Caco-2 (cell line): Measurements from ENCODE around the gene SLC1A7. TPM values are rescaled to one million over a fixed set of nuclear protein-coding genes. Genes with fewer than 3 reads are reported as not detected.

Experiments
- BruUV-seq: library from RNA; stranded (reverse); fragments of 400-500 nt; replicated peaks from 2 replicates; lab custom pipeline; 2021; lab: Mats Ljungman, UMichigan
- CTCF ChIA-PET: fragments of 300-600 bp; sonication (Branson Sonifier 250); formaldehyde crosslinking; loops from one replicate; lab custom pipeline; 2022; ENCODE audit warnings: antibody characterized with exemption; lab: Charles Lee
- POLR2A ChIA-PET: fragments of 300-600 bp; sonication (Branson Sonifier 250); formaldehyde crosslinking; loops from one replicate; lab custom pipeline; 2022; ENCODE audit warnings: antibody characterized with exemption; lab: Charles Lee
- DNase-seq, 2 experiments: peaks; one replicate each; pipeline versions ENCODE4 v3.0.0 to v3.0.0-alpha.2; 2020 to 2022
- H3K27me3 ChIP-seq: replicated peaks from 2 replicates; pipeline ENCODE4 v1.6.0; 2011; ENCODE audit warnings: low read length; ENCODE audit not compliant: control insufficient read depth, insufficient read depth
- H3K36me3 ChIP-seq: 2 replicates; pipeline ENCODE4 v1.5.1; 2011; ENCODE audit warnings: low read length; ENCODE audit not compliant: control insufficient read depth, insufficient read depth
- H3K4me1 ChIP-seq: fragments of 250-450 bp; sonication (Bioruptor Pico); 2 replicates; pipeline ENCODE4 v1.5.1; 2020; ENCODE audit warnings: mild to moderate bottlenecking
- H3K4me3 ChIP-seq: 2 replicates; pipeline ENCODE4 v1.5.1; 2011; ENCODE audit warnings: low read depth, mild to moderate bottlenecking, control low read depth, low read length
- H3K9me3 ChIP-seq: fragments of 250-450 bp; sonication (Bioruptor Pico); 2 replicates; pipeline ENCODE4 v1.5.1; 2020; ENCODE audit warnings: mild to moderate bottlenecking, moderate library complexity
- H3K27ac Mint-ChIP-seq: one replicate; pipeline ENCODE4 v1.8.0; 2022; ENCODE audit warnings: mixed read lengths; ENCODE audit not compliant: unreplicated experiment
- H3K27me3 Mint-ChIP-seq: one replicate; pipeline ENCODE4 v1.8.0; 2022; ENCODE audit warnings: mixed read lengths; ENCODE audit not compliant: insufficient read depth, unreplicated experiment
- H3K36me3 Mint-ChIP-seq: one replicate; pipeline ENCODE4 v1.8.0; 2022; ENCODE audit warnings: mild to moderate bottlenecking, mixed read lengths; ENCODE audit not compliant: insufficient read depth, unreplicated experiment
- H3K4me1 Mint-ChIP-seq: one replicate; pipeline ENCODE4 v1.8.0; 2022; ENCODE audit warnings: low read depth, mixed read lengths; ENCODE audit not compliant: unreplicated experiment
- H3K4me3 Mint-ChIP-seq: one replicate; pipeline ENCODE4 v1.8.0; 2022; ENCODE audit warnings: mild to moderate bottlenecking, moderate library complexity, mixed read lengths; ENCODE audit not compliant: unreplicated experiment
- H3K9me3 Mint-ChIP-seq: one replicate; pipeline ENCODE4 v1.8.0; 2022; ENCODE audit warnings: mixed read lengths; ENCODE audit not compliant: unreplicated experiment
- intact Hi-C: fragments of 100-400 bp; cut with micrococcal nuclease; formaldehyde crosslinking; loops from one replicate; pipeline ENCODE4 v1.10.0; 2022; ENCODE audit not compliant: unreplicated experiment
- total RNA-seq: library from RNA; stranded (reverse); gene quantifications from 2 replicates; pipeline ENCODE4 v1.2.3, GENCODE V29; 2022
- TF ChIP-seq, protein P1 (sequence below), 2 experiments: fragments of 200-600 bp in 1 of 2; IDR thresholded peaks; 1 replicate in 1 of 2; 2 replicates in 1 of 2; pipeline versions ENCODE4 v1.5.1 to v1.8.0; 2011 to 2022; ENCODE audit warnings: antibody characterized with exemption in 1 of 2, control low read depth in 1 of 2, inconsistent platforms in 1 of 2, low read depth in 1 of 2, low read length in 1 of 2, mild to moderate bottlenecking in 1 of 2, moderate library complexity in 1 of 2; ENCODE audit not compliant: insufficient read depth in 1 of 2, severe bottlenecking in 1 of 2, unreplicated experiment in 1 of 2

SLC1A7 gene
- total RNA-seq, 1 experiment from 2014 or later = not detected

DNA sequence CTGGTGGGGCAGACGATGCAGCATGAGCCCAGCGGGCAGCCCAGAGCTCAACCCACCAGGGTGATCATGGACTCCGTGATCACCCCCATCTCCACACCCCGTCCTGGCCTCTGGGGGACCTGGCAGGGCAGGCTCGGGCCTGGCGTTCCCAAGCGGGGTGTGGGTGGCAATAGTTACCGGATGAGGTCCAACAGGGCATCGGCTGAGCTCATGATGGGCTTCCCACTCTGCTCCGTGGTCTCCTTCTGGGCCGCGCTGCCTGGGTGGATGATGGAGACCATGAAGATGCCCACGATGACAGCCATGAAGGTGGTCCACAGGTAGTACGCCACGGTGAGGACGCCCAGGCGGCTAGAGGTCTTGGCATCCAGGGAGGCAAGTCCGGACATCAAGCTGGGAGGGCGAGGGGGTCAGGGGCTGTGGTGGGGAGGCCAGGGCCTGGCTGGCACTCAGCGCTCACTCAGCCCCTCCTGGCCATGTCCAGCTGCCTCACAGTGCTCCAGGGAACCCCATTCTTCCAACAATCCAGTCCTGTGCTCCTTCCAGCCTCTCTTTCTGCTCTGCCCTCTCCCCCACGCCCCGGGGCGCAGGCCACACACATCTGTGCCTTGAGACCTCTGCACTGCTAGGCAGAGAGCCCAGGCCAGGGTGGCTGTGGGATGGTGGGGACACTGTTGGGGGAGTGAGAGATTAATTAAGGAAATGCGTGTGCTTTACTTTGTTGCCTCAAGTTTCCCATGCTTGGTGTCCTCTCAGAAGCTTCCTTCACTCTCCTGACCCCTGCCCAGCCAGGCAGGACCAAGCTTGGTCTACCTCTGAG, 27.6 kb downstream of the SLC1A7 start:
- intact Hi-C loops = no loop called here

DNA sequence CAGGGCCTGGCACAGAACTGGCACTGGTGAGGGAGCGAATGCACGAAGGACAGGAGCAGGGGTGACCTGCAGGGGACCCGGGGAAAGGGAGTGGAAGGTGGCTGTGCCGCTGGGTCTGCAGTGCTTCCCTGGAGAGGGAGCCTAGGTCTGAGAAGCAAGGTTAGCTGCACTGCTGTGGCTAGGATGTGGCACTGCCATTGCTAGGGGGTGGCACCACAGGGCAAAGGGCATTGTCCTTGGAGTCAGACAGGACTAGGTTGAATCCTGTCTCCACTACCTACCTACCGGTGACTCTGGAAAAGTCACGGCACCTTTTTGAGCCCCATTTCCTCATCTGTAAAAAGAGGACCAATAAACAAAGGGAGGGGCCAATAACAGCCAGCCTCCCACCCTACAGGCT, 28.3 kb downstream of the SLC1A7 start:
- intact Hi-C loops = no loop called here
- ChIA-PET POLR2A (no interaction called here), CTCF (no interaction called here)
- Histone ChIP-seq H3K4me1 (peaks cover 43% of the 10 kb centered on the region), H3K4me3 (no peak overlapping the region), H3K9me3 (0 out of 2 replicates have a peak, but pooled peaks cover 3% of the 10 kb centered on the region), H3K36me3 (no peaks in the 10 kb centered on the region), H3K27me3 (no peaks in the 10 kb centered on the region)
- H3K36me3 Mint-ChIP-seq = no peaks in the 10 kb centered on the region
- no peak overlapping the region for H3K27ac Mint-ChIP-seq
- H3K4me1 Mint-ChIP-seq = peaks cover 24% of the 10 kb centered on the region
- H3K4me3 Mint-ChIP-seq = no peak overlapping the region
- no peaks in the 10 kb centered on the region for H3K9me3 Mint-ChIP-seq
- TF ChIP-seq, protein P1, sequence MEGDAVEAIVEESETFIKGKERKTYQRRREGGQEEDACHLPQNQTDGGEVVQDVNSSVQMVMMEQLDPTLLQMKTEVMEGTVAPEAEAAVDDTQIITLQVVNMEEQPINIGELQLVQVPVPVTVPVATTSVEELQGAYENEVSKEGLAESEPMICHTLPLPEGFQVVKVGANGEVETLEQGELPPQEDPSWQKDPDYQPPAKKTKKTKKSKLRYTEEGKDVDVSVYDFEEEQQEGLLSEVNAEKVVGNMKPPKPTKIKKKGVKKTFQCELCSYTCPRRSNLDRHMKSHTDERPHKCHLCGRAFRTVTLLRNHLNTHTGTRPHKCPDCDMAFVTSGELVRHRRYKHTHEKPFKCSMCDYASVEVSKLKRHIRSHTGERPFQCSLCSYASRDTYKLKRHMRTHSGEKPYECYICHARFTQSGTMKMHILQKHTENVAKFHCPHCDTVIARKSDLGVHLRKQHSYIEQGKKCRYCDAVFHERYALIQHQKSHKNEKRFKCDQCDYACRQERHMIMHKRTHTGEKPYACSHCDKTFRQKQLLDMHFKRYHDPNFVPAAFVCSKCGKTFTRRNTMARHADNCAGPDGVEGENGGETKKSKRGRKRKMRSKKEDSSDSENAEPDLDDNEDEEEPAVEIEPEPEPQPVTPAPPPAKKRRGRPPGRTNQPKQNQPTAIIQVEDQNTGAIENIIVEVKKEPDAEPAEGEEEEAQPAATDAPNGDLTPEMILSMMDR (IDR thresholded peaks at IDR 0.05; ENCODE audit: insufficient read depth in 1 of 2, low read depth in 1 of 2, low read length in 1 of 2, severe bottlenecking in 1 of 2, unreplicated experiment in 1 of 2) = no peak
- no peak for DNase-seq
- no TSS peak for BruUV-seq
- H3K27me3 Mint-ChIP-seq = peaks cover 8% of the 10 kb centered on the region

More for the DNA sequence above, 27.6 kb downstream of the SLC1A7 start:
- H3K4me1 Mint-ChIP-seq = peaks cover 24% of the 10 kb centered on the region
- Histone ChIP-seq H3K4me3 (no peak overlapping the region), H3K9me3 (0 out of 2 replicates have a peak, but pooled peaks cover 3% of the 10 kb centered on the region), H3K4me1 (peaks cover 43% of the 10 kb centered on the region), H3K36me3 (no peaks in the 10 kb centered on the region), H3K27me3 (no peaks in the 10 kb centered on the region)
- no peak overlapping the region for H3K4me3 Mint-ChIP-seq
- H3K36me3 Mint-ChIP-seq = no peaks in the 10 kb centered on the region
- POLR2A ChIA-PET = no interaction called here
- BruUV-seq = no TSS peak
- H3K27me3 Mint-ChIP-seq = peaks cover 8% of the 10 kb centered on the region
- no peaks in the 10 kb centered on the region for H3K9me3 Mint-ChIP-seq
- H3K27ac Mint-ChIP-seq = no peak overlapping the region
- TF ChIP-seq, protein P1 (IDR thresholded peaks at IDR 0.05; ENCODE audit: insufficient read depth in 1 of 2, low read depth in 1 of 2, low read length in 1 of 2, severe bottlenecking in 1 of 2, unreplicated experiment in 1 of 2) = no peak
- DNase-seq = no peak
- CTCF ChIA-PET = no interaction called here

DNA sequence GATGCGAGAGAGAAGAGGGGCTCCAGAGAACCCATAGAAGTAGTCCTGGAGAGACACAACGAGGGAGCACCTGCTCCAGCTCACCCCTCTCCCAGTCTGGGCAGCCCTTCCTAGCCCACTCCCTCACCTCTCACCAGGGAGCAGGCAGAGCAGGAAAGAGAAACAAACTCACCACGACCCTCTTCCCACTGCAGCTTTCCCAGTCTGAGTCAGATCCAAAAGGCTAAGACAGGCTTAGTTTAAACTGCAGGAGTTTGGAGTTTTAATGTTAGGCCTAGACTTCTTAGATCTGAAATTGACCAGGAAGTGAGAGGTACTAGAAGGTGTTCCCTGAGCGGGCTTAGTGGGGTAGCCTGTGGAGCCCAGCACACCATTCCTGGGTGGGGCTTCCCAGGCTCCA, 29.6 kb downstream of the SLC1A7 start:
- POLR2A ChIA-PET = no interaction called here
- BruUV-seq = no TSS peak
- intact Hi-C loops = no loop called here

More for the DNA sequence above, 29.6 kb downstream of the SLC1A7 start:
- Mint-ChIP-seq H3K36me3 (no peaks in the 10 kb centered on the region), H3K9me3 (no peaks in the 10 kb centered on the region), H3K4me1 (peaks cover 31% of the 10 kb centered on the region), H3K27me3 (peaks cover 8% of the 10 kb centered on the region), H3K4me3 (no peak overlapping the region), H3K27ac (no peak overlapping the region)
- CTCF ChIA-PET = no interaction called here
- no peak for DNase-seq
- no peaks in the 10 kb centered on the region for H3K36me3 ChIP-seq
- peaks cover 46% of the 10 kb centered on the region for H3K4me1 ChIP-seq
- no peak overlapping the region for H3K4me3 ChIP-seq
- H3K9me3 ChIP-seq = 0 out of 2 replicates have a peak, but pooled peaks cover 3% of the 10 kb centered on the region
- H3K27me3 ChIP-seq = no peaks in the 10 kb centered on the region
- TF ChIP-seq, protein P1 (IDR thresholded peaks at IDR 0.05; ENCODE audit: insufficient read depth in 1 of 2, low read depth in 1 of 2, low read length in 1 of 2, severe bottlenecking in 1 of 2, unreplicated experiment in 1 of 2) = no peak
